Ishikawa (cell line): Measurements from ENCODE around the gene ADGRB2.

Experiments
- CEBPB ChIP-seq: IDR thresholded peaks from 2 replicates; pipeline ENCODE4 v1.6.1; 2012
- CREB1 ChIP-seq: IDR thresholded peaks from 2 replicates; pipeline ENCODE4 v1.6.1; 2012; ENCODE audit warnings: low read depth
- EGR1 ChIP-seq: IDR thresholded peaks from 2 replicates; pipeline ENCODE4 v1.6.1; 2012
- EP300 ChIP-seq: IDR thresholded peaks from 2 replicates; pipeline ENCODE4 v1.6.1; 2012; ENCODE audit warnings: borderline replicate concordance
- FOXM1 ChIP-seq: IDR thresholded peaks from 2 replicates; pipeline ENCODE4 v1.6.1; 2012; ENCODE audit warnings: low read depth, borderline replicate concordance
- NFIC ChIP-seq: IDR thresholded peaks from 2 replicates; pipeline ENCODE4 v1.6.1; 2012
- RAD21 ChIP-seq: IDR thresholded peaks from 2 replicates; pipeline ENCODE4 v1.6.1; 2012; ENCODE audit warnings: low read depth
- REST ChIP-seq: IDR thresholded peaks from 2 replicates; pipeline ENCODE4 v1.6.1; 2012; ENCODE audit warnings: low read depth, mild to moderate bottlenecking
- TAF1 ChIP-seq: IDR thresholded peaks from 2 replicates; pipeline ENCODE4 v1.6.1; 2012; ENCODE audit warnings: low read depth, mild to moderate bottlenecking
- TCF12 ChIP-seq: IDR thresholded peaks from 2 replicates; pipeline ENCODE4 v1.6.1; 2012; ENCODE audit warnings: low read depth
- TEAD4 ChIP-seq: IDR thresholded peaks from 2 replicates; pipeline ENCODE4 v1.6.1; 2012
- USF1 ChIP-seq: IDR thresholded peaks from 2 replicates; pipeline ENCODE4 v1.6.1; 2012
- YY1 ChIP-seq: IDR thresholded peaks from 2 replicates; pipeline ENCODE4 v1.6.1; 2012; ENCODE audit warnings: low read depth
- ZBTB7A ChIP-seq: IDR thresholded peaks from 2 replicates; pipeline ENCODE4 v1.6.1; 2012; ENCODE audit warnings: low read depth
- TF ChIP-seq, protein P1 (sequence below): IDR thresholded peaks from 2 replicates; pipeline ENCODE4 v1.6.1; 2012

Gene ADGRB2

GRCh38 chr1:31776032-31776431, 11.9 kb upstream of the ADGRB2 start:
- TF ChIP-seq TEAD4 (no peak), FOXM1 (no peak), USF1 (no peak), ZBTB7A (no peak), TAF1 (no peak), RAD21 (no peak), YY1 (no peak), NFIC (no peak), EP300 (no peak), REST (no peak), TCF12 (no peak), CEBPB (no peak)
- TF ChIP-seq, protein P1, sequence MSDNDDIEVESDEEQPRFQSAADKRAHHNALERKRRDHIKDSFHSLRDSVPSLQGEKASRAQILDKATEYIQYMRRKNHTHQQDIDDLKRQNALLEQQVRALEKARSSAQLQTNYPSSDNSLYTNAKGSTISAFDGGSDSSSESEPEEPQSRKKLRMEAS = no peak

DNA sequence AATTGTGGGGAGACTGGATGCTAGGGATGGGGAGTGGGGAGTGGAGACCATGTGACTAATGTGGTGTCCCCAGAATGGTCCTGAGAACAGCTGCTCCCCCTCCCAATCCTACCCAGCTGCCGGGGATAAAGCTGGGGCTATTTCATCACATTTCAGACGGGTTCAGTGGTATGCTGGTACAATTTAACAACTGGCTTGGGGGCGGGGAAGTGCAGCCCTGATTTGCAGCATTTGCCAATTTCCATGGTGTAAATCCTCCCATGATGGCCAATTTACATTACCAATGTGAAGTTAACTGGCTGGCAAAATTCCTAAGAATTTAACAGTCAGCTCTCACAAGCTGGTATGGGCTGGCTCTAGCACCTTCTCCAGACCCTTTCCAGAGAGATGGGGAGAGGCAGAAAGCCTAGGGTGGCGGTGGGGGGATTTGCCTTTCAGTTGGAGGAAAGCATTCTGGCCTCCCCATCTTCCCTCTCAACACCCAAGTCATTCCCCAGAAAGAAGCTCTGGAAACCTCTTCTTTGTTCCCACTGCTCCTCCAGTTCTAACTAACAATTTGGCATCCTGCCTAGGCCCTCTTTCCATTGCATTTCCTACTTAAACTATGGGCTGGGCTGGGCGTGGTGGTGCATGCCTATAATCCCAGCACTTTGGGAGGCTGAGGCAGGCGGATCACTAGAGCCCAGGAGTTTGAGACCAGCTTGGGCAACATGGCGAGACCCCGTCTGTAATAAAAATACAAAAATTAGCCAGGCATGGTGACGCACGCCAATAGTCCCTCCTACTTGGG, 11.3 kb upstream of the ADGRB2 start:
- no peak for TF ChIP-seq FOXM1
- TF ChIP-seq NFIC = 0 out of 2 replicates have a peak, but pooled peaks have one; percentile 20

DNA sequence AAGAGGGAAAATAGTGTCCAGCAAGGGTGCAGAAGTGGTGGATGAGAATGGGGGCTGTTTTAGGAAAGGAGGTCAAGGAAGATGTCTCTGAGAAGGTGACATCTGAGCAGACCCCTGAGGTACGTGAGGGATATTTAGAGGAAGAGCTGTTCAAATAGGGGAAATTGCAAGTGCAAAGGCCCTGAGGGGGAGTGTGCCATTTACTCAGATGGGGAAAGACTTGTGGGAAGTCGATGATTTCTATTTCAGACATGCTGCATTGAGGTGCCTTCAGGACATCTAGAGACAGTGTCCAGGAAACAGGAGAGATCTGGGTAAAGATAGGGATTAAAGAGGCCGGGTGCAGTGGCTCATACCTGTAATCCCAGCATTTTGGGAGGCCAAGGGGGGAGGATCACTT, 10.4 kb upstream of the ADGRB2 start:
- TF ChIP-seq NFIC (no peak), TAF1 (no peak), CEBPB (no peak), FOXM1 (no peak), YY1 (no peak), ZBTB7A (no peak), TCF12 (no peak), REST (no peak), TEAD4 (no peak), EP300 (no peak), RAD21 (no peak), USF1 (no peak), EGR1 (no peak), CREB1 (no peak)
- TF ChIP-seq, protein P1 = no peak

- TF ChIP-seq CREB1 (no peak), TCF12 (no peak), NFIC (no peak), ZBTB7A (no peak)
Measured at GRCh38 chr1:31773861-31774260, 9.7 kb upstream of the ADGRB2 start.

- TF ChIP-seq, protein P1 = no peak
- TF ChIP-seq RAD21 (no peak), CEBPB (no peak), TEAD4 (no peak), CREB1 (no peak), FOXM1 (no peak), YY1 (no peak)
Measured at GRCh38 chr1:31772669-31773248, 8.6 kb upstream of the ADGRB2 start.

GRCh38 chr1:31771891-31772668, 7.9 kb upstream of the ADGRB2 start:
- TF ChIP-seq CEBPB (no peak), EP300 (no peak), YY1 (no peak), CREB1 (no peak), TCF12 (no peak), NFIC (no peak), ZBTB7A (no peak), USF1 (no peak), TAF1 (no peak), REST (no peak), RAD21 (no peak), TEAD4 (no peak)
- TF ChIP-seq, protein P1 = no peak
